Measurements from ENCODE around the gene EEFSEC. TPM values are rescaled to one million over a fixed set of nuclear protein-coding genes. Genes with fewer than 3 reads are reported as not detected.

EEFSEC gene
- total RNA-seq, 1 donor from 2014 or later = 12.2 TPM

DNA sequence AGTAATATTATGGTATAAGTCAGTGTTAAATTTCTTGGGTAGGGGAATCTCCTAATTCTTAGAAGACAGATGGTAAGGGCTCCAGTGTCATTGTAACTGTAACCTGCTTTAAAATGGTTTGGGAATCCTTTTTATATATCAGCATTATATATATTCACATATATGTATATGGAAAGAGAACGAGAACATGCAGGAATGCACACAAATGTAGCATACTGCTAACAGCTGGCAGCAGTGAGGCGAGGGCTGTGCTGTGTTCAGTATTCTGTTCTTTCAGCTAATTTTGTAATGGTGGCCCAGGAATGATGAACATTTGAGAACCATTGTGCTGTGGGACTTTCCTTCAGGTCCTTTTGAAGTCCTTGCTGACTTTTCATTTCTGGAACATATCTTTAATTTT, 60.8 kb downstream of the EEFSEC start:
- H3K4me1 Mint-ChIP-seq (ENCODE audit: low read depth) = peaks cover 40% of the 10 kb centered on the region
- H3K9me3 Mint-ChIP-seq (ENCODE audit: low read depth) = no peaks in the 10 kb centered on the region
- H3K36me3 Mint-ChIP-seq (ENCODE audit: low read depth) = no peaks in the 10 kb centered on the region
- no peak overlapping the region for H3K27ac Mint-ChIP-seq (ENCODE audit: unreplicated experiment)
- TF ChIP-seq, protein P1, sequence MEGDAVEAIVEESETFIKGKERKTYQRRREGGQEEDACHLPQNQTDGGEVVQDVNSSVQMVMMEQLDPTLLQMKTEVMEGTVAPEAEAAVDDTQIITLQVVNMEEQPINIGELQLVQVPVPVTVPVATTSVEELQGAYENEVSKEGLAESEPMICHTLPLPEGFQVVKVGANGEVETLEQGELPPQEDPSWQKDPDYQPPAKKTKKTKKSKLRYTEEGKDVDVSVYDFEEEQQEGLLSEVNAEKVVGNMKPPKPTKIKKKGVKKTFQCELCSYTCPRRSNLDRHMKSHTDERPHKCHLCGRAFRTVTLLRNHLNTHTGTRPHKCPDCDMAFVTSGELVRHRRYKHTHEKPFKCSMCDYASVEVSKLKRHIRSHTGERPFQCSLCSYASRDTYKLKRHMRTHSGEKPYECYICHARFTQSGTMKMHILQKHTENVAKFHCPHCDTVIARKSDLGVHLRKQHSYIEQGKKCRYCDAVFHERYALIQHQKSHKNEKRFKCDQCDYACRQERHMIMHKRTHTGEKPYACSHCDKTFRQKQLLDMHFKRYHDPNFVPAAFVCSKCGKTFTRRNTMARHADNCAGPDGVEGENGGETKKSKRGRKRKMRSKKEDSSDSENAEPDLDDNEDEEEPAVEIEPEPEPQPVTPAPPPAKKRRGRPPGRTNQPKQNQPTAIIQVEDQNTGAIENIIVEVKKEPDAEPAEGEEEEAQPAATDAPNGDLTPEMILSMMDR (IDR thresholded peaks at IDR 0.05) = no peak
- H3K27me3 Mint-ChIP-seq (ENCODE audit: low read depth) = no peaks in the 10 kb centered on the region
- H3K4me3 Mint-ChIP-seq (ENCODE audit: unreplicated experiment) = no peak overlapping the region
- no peak for DNase-seq (ENCODE audit: low spot score)

DNA sequence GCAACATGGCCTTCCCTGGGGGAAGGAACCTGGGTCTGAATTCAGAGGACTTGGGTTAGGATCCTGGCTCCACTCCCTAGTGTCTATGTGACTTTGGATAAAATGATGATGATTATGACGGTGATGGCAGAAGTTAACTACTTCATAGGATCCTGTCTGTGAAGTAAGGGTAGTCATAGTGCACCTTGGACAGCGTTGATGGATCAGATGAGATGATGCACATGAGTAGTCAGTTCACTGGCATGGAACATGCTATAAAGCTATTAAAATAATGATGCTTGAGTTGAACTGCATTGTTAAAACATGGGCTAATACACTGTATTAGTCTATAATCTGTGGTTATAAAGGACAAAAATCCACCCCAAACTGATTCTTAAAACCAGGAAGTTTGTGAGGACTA, 62.0 kb downstream of the EEFSEC start:
- Mint-ChIP-seq H3K27me3 (ENCODE audit: low read depth) (no peaks in the 10 kb centered on the region), H3K4me3 (ENCODE audit: unreplicated experiment) (no peak overlapping the region), H3K27ac (ENCODE audit: unreplicated experiment) (no peak overlapping the region), H3K36me3 (ENCODE audit: low read depth) (no peaks in the 10 kb centered on the region), H3K4me1 (ENCODE audit: low read depth) (peaks cover 39% of the 10 kb centered on the region), H3K9me3 (ENCODE audit: low read depth) (no peaks in the 10 kb centered on the region)
- no peak for DNase-seq (ENCODE audit: low spot score)
- TF ChIP-seq, protein P1 (IDR thresholded peaks at IDR 0.05) = no peak

DNA sequence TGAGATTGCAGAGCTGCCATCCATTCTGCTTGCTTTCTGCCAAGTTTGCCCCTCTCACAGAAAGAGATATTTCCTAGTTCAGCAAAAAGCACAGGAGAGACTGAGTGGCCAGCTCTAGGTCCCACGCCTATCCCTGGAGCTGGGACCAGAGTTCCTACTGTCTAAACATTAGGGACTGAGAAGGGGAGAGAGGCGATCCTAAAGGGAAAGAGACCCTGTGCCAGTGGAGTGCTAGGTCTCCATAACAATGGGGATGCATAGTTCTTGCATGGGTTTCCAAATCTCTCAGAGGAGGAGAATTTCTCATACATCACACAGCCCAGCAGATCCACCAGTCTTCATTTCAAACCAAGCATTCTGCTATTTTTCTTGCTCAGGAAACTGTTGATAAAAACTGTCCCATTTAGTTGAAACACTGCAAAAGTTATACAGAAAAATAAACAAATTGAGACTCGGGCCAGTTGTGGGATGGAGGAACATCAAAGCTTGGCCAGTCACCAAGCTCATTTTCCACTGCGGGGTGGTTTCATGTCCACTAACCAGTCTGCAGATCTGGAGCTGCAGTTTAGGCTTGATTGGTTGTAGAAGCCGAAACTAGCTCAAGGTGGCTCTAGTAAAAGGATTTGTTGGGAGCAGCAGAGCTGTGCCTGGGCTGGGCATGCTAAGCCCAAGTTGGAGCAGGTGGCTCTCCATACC, 62.7 kb downstream of the EEFSEC start:
- H3K27ac Mint-ChIP-seq (ENCODE audit: unreplicated experiment) = no peak overlapping the region
- no peak for DNase-seq (ENCODE audit: low spot score)
- H3K9me3 Mint-ChIP-seq (ENCODE audit: low read depth) = no peaks in the 10 kb centered on the region
- no peaks in the 10 kb centered on the region for H3K36me3 Mint-ChIP-seq (ENCODE audit: low read depth)
- H3K4me1 Mint-ChIP-seq (ENCODE audit: low read depth) = peaks cover 33% of the 10 kb centered on the region
- H3K27me3 Mint-ChIP-seq (ENCODE audit: low read depth) = no peaks in the 10 kb centered on the region
- TF ChIP-seq, protein P1 (IDR thresholded peaks at IDR 0.05) = no peak
- no peak overlapping the region for H3K4me3 Mint-ChIP-seq (ENCODE audit: unreplicated experiment)

DNA sequence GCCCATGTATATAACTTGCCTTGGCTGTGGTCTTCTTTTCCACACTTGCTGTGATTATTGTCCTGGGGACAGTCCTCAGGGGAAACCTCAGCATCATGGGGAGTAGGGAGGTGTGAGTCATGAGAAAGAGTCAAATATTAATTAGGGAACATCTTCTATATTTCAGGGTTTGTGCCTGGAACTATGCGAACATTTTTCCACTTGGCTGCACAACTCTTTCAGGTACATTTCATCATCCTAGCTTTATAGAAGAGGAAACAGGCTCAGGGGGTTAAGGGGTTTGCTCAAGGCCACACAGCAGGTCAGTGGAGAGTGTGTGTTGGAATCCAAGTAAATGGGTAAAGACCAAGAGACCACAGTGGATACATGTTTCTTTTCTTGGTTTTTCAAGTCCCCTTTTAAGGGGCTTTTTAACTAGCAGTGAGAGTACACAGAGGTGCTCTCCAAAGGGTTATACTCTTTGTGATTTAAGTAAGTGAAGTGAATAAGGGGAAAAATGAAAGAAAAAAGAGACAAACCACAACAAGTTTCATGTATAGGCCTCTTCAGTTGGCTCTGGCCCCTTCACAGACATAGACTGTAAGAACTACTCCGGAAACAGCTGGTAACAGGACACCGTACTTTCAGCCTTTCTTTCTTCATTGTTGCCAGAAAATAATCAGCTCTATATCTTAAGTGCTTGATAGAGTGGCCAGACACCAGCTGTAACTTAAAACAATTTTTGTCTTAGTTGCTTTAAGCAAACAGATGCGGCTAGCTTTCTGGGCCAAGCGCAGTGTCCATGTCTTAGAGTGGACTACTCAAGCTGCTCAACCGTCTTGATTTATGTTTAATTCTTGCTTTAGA, 64.6 kb downstream of the EEFSEC start:
- H3K4me1 Mint-ChIP-seq (ENCODE audit: low read depth) = peaks cover 29% of the 10 kb centered on the region
- H3K27ac Mint-ChIP-seq (ENCODE audit: unreplicated experiment) = peak overlapping the region; percentile 97
- no peak for DNase-seq (ENCODE audit: low spot score)
- H3K27me3 Mint-ChIP-seq (ENCODE audit: low read depth) = no peaks in the 10 kb centered on the region
- H3K4me3 Mint-ChIP-seq (ENCODE audit: unreplicated experiment) = no peak overlapping the region
- TF ChIP-seq, protein P1 (IDR thresholded peaks at IDR 0.05) = no peak
- peaks cover 4% of the 10 kb centered on the region for H3K9me3 Mint-ChIP-seq (ENCODE audit: low read depth)
- no peaks in the 10 kb centered on the region for H3K36me3 Mint-ChIP-seq (ENCODE audit: low read depth)

DNA sequence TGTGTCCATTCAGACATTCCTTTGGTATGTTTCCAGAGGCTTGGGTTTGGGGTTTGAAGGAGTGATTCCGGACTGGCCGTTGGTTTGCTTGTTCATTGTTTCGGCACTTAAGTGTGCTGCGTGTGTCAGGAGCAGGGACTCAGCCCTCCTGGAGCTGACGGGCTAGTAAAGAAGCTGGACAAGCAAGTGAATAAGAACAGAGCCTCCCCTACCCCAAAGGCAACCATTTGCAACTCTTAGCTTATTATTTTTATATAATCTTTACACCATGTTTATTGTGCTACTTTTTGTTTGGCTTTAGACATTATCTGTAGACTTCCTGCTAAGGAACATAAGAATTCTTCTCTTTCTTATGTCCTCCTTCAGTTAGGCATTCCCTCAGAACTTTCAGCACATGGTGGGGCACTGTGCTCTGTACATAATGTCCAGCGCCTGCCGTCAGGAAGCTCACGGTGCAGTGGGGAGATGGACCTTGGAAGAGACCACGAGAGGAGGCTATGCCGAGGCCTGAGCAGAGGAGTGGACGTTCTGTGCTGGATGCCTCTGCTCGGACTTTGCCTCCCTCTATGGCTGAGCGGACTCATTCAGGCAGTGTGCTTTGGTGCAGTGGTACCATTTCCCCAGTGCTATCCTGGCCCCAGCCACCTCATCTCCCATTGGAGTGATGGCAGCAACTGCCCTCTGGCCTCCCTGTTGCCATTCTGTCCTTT, 65.4 kb downstream of the EEFSEC start:
- peaks cover 9% of the 10 kb centered on the region for H3K9me3 Mint-ChIP-seq (ENCODE audit: low read depth)
- H3K4me3 Mint-ChIP-seq (ENCODE audit: unreplicated experiment) = no peak overlapping the region
- H3K27me3 Mint-ChIP-seq (ENCODE audit: low read depth) = no peaks in the 10 kb centered on the region
- TF ChIP-seq, protein P1 (IDR thresholded peaks at IDR 0.05) = no peak
- no peak for DNase-seq (ENCODE audit: low spot score)
- peaks cover 29% of the 10 kb centered on the region for H3K4me1 Mint-ChIP-seq (ENCODE audit: low read depth)
- H3K27ac Mint-ChIP-seq (ENCODE audit: unreplicated experiment) = peak overlapping the region; percentile 97
- H3K36me3 Mint-ChIP-seq (ENCODE audit: low read depth) = no peaks in the 10 kb centered on the region

All from chondrocyte (in vitro differentiated cells).